A549 treated with CpdA at 1 μM for 4 hours (cell line): ENCODE data around the gene MRC2. TPM values are rescaled to one million over a fixed set of nuclear protein-coding genes. Genes with fewer than 3 reads are reported as not detected.

Experiments used
- total RNA-seq: library from RNA; stranded (reverse); fragments of 200-300 nt; extraction: Qiagen RNA extraction; gene quantifications from 5 replicates; pipeline ENCODE4 v1.2.3, GENCODE V29; 2022; ENCODE audit warnings: low read depth

The MRC2 gene, protein sequence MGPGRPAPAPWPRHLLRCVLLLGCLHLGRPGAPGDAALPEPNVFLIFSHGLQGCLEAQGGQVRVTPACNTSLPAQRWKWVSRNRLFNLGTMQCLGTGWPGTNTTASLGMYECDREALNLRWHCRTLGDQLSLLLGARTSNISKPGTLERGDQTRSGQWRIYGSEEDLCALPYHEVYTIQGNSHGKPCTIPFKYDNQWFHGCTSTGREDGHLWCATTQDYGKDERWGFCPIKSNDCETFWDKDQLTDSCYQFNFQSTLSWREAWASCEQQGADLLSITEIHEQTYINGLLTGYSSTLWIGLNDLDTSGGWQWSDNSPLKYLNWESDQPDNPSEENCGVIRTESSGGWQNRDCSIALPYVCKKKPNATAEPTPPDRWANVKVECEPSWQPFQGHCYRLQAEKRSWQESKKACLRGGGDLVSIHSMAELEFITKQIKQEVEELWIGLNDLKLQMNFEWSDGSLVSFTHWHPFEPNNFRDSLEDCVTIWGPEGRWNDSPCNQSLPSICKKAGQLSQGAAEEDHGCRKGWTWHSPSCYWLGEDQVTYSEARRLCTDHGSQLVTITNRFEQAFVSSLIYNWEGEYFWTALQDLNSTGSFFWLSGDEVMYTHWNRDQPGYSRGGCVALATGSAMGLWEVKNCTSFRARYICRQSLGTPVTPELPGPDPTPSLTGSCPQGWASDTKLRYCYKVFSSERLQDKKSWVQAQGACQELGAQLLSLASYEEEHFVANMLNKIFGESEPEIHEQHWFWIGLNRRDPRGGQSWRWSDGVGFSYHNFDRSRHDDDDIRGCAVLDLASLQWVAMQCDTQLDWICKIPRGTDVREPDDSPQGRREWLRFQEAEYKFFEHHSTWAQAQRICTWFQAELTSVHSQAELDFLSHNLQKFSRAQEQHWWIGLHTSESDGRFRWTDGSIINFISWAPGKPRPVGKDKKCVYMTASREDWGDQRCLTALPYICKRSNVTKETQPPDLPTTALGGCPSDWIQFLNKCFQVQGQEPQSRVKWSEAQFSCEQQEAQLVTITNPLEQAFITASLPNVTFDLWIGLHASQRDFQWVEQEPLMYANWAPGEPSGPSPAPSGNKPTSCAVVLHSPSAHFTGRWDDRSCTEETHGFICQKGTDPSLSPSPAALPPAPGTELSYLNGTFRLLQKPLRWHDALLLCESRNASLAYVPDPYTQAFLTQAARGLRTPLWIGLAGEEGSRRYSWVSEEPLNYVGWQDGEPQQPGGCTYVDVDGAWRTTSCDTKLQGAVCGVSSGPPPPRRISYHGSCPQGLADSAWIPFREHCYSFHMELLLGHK (N-terminal part only)
- 35.5 to 62.7 TPM (median 51.9 TPM) in 5 replicates for total RNA-seq

GRCh38 chr17:62627219-62627903 is at the start of gene MRC2:
TSS of gene MRC2 (plus strand) at chr17:62627670. CDS start at chr17:62627803, 133 bp downstream.

Other genes starting within 250 kb of the MRC2 start
- gene EFCAB3, start 247.1 kb upstream of the MRC2 start, total RNA-seq, result not detected in 5 replicates
- gene METTL2A, start 203.8 kb upstream of the MRC2 start, total RNA-seq, result 27.8 to 32.2 TPM (median 31.3 TPM) in 5 replicates
- gene TLK2, start 148.8 kb upstream of the MRC2 start, total RNA-seq, result 24.9 to 41.8 TPM (median 32.9 TPM) in 5 replicates
- gene MARCHF10, start 180.6 kb downstream of the MRC2 start, total RNA-seq, result 0.27 to 1.3 TPM (median 0.74 TPM) in 5 replicates